ENCODE results near the gene PLIN3. TPM values are rescaled to one million over a fixed set of nuclear protein-coding genes. Genes with fewer than 3 reads are reported as not detected.

Gene PLIN3
- total RNA-seq, 2 donors from 2014 or later, result 61.3 to 76.5 TPM

GRCh38 chr19:4911786-4912672, 44.6 kb upstream of the PLIN3 start:
- Histone ChIP-seq H3K36me3 (no peaks in the 10 kb centered on the region), H3K4me3 (no peak overlapping the region), H3K4me1 (replicated peaks) (peaks cover 8% of the 10 kb centered on the region), H3K27ac (peak overlapping the region in 1 of 2 donors; percentile 8), H3K9me3 (no peaks in the 10 kb centered on the region), H3K27me3 (replicated peaks; ENCODE audit: insufficient read depth) (no peaks in the 10 kb centered on the region)
- WGBS, result 26% methylated on average over 29 of the region's 29 CpGs
- DNase-seq (ENCODE audit: low spot score), result peak; percentile 55
- intact Hi-C loops (cut with DNase I), result loop anchor here (2.0 kb wide), 2 partner anchors 33 to 101 kb away; no protein-coding TSS in a partner anchor
- peak in 3 of 4 experiments; percentile 73 to 81 (median 76) for TF ChIP-seq CTCF (IDR thresholded peaks at IDR 0.05)
- TF ChIP-seq POLR2AphosphoS5 (IDR thresholded peaks at IDR 0.05), result peak; percentile 45
- no peak for TF ChIP-seq POLR2A (IDR thresholded peaks at IDR 0.05)

GRCh38 chr19:4911314-4911713, 43.8 kb upstream of the PLIN3 start:
- Histone ChIP-seq H3K9me3 (no peaks in the 10 kb centered on the region), H3K36me3 (no peaks in the 10 kb centered on the region), H3K27me3 (replicated peaks; ENCODE audit: insufficient read depth) (no peaks in the 10 kb centered on the region), H3K27ac (no peak overlapping the region), H3K4me1 (replicated peaks) (peaks cover 8% of the 10 kb centered on the region), H3K4me3 (no peak overlapping the region)
- 53% methylated on average over 15 of the region's 15 CpGs for WGBS
- DNase-seq (ENCODE audit: low spot score), result no peak
- intact Hi-C loops (cut with DNase I), result loop anchor here (2.0 kb wide), 2 partner anchors 33 to 101 kb away; no protein-coding TSS in a partner anchor
- TF ChIP-seq CTCF (IDR thresholded peaks at IDR 0.05) (no peak), POLR2A (IDR thresholded peaks at IDR 0.05) (no peak), POLR2AphosphoS5 (IDR thresholded peaks at IDR 0.05) (no peak)

GRCh38 chr19:4910594-4911281, 43.3 kb upstream of the PLIN3 start:
- TF ChIP-seq POLR2A (IDR thresholded peaks at IDR 0.05), result no peak
- TF ChIP-seq CTCF (IDR thresholded peaks at IDR 0.05), result no peak
- TF ChIP-seq POLR2AphosphoS5 (IDR thresholded peaks at IDR 0.05), result no peak
- Histone ChIP-seq H3K27ac (no peak overlapping the region), H3K4me1 (replicated peaks) (peaks cover 8% of the 10 kb centered on the region), H3K36me3 (no peaks in the 10 kb centered on the region), H3K4me3 (peak overlapping the region in 1 of 2 donors; percentile 73), H3K9me3 (no peaks in the 10 kb centered on the region), H3K27me3 (replicated peaks; ENCODE audit: insufficient read depth) (no peaks in the 10 kb centered on the region)
- no peak for DNase-seq (ENCODE audit: low spot score)
- WGBS, result 37% methylated on average over 23 of the region's 23 CpGs
- intact Hi-C loops (cut with DNase I), result loop anchor here (2.0 kb wide), 2 partner anchors 32 to 100 kb away; no protein-coding TSS in a partner anchor

GRCh38 chr19:4909897-4910593, 42.6 kb upstream of the PLIN3 start:
- peak; percentile 91 for DNase-seq (ENCODE audit: low spot score)
- intact Hi-C loops (cut with DNase I), result loop anchor here (2.0 kb wide), 2 partner anchors 31 to 99 kb away; no protein-coding TSS in a partner anchor
- H3K27ac ChIP-seq, result no peak overlapping the region
- 1% methylated on average over 53 of the region's 85 CpGs for WGBS
- H3K4me3 ChIP-seq, result peak overlapping the region; percentile 58 to 73
- TF ChIP-seq CTCF (IDR thresholded peaks at IDR 0.05) (no peak), POLR2AphosphoS5 (IDR thresholded peaks at IDR 0.05) (peak; percentile 36), POLR2A (IDR thresholded peaks at IDR 0.05) (no peak)
- no peaks in the 10 kb centered on the region for H3K36me3 ChIP-seq
- H3K27me3 ChIP-seq (replicated peaks; ENCODE audit: insufficient read depth), result no peaks in the 10 kb centered on the region
- H3K4me1 ChIP-seq (replicated peaks), result peaks cover 8% of the 10 kb centered on the region
- no peaks in the 10 kb centered on the region for H3K9me3 ChIP-seq

Measured in prostate gland (tissue), 2 donors.